ENCODE measurements around the gene PLEKHA7. TPM values are rescaled to one million over a fixed set of nuclear protein-coding genes. Genes with fewer than 3 reads are reported as not detected.

The PLEKHA7 gene
- total and polyA plus RNA-seq, 7 donors, result 0.74 to 2.6 (median 1.2) TPM

DNA sequence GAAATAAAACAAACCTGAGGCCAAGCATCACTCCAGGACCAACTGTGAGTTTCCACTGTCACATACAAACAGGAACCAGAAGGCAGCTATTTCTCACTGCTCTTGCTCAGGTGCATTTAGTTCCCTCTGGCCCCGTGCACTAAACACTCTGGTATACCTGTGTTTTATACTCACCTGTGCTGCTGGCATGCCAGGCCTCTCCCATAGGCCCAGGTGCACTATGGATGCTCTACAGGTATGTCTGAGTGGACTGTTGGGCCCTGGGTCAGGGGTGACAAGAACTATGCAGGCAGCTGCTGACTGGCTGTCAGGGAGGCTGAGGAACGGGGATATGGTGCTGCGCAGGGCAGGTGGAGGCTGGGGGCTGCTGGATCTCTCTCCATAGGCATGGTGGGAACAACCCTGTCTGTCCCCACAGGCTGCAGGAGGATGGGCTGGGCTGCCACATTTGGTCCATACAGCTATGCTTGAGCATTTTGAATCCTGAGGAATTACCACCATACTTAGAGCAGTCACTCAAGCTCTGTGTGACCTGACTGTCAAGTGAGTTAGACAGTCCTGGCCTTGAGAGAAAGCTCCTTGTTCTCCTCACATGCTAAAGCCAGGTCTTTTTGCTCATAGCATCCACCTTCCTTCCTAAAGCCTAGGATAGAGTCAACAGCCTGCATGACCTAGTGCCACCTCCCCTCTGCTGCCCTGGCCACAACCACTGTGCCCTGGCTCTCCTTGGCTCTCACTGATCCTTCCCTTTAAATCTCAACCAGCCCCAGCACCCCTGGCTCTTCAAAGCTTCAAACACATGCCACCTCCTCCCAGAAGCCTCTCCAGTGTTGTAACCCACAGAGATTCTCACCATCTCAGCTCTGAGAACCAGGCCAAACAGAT, 202.8 kb downstream of the PLEKHA7 start:
- intact Hi-C loops (cut with DNase I), result no loop called here
- Histone ChIP-seq H3K4me3 (no peak overlapping the region), H3K4me1 (peaks cover 6% of the 10 kb centered on the region), H3K27me3 (ENCODE audit: insufficient read depth in 3 of 3, low read length in 2 of 3) (no peaks in the 10 kb centered on the region), H3K36me3 (ENCODE audit: insufficient read depth in 1 of 2, low read depth in 1 of 2) (no peaks in the 10 kb centered on the region), H3K9me3 (no peaks in the 10 kb centered on the region), H3K27ac (no peak overlapping the region)
- no peak for DNase-seq
- TF ChIP-seq, protein P1, sequence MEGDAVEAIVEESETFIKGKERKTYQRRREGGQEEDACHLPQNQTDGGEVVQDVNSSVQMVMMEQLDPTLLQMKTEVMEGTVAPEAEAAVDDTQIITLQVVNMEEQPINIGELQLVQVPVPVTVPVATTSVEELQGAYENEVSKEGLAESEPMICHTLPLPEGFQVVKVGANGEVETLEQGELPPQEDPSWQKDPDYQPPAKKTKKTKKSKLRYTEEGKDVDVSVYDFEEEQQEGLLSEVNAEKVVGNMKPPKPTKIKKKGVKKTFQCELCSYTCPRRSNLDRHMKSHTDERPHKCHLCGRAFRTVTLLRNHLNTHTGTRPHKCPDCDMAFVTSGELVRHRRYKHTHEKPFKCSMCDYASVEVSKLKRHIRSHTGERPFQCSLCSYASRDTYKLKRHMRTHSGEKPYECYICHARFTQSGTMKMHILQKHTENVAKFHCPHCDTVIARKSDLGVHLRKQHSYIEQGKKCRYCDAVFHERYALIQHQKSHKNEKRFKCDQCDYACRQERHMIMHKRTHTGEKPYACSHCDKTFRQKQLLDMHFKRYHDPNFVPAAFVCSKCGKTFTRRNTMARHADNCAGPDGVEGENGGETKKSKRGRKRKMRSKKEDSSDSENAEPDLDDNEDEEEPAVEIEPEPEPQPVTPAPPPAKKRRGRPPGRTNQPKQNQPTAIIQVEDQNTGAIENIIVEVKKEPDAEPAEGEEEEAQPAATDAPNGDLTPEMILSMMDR (IDR thresholded peaks at IDR 0.05), result no peak
- 95 to 100% (median 97%) methylated on average over 3 of the region's 3 CpGs for WGBS, 3 donors
- ATAC-seq, result no peak

DNA sequence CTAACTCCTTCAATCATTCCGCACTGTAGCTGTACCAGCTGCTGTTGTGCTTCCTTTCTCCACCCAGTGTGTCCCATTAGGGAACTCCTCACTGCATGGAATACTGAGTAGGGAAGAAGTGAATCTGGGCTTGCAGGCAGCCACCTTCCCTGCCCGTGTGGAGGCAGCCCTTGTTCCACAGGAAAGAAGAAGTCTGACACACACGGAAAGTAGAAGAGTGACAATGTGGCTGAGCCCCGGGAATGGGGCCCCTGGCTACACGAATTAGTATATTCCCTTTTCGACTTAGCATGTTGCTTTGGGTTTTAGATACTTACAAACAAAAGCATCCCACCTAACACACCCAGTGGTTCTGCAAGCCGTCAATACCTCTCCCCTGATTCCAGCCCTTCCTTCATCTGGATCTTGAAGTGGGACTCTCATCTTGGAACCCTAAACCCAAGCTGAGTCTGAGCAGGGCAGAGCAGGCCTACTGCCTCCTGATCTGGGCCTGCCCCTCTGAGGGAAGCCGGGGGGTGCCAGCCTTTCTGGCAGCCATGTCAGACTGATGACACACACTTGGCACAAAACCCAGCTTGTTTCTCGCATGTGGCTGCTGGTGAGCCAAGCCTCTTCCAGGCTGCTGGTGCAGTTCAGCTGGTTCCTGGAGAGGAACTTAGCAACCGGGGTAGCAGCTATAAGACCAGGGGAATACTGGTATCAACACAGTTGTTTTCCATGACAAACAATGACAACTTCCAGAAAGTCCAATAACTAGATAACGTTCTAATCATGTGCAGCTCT, 204.1 kb downstream of the PLEKHA7 start:
- 52 to 57% (median 54%) methylated on average over 11 of the region's 11 CpGs for WGBS, 3 donors
- no peak overlapping the region for H3K27ac ChIP-seq
- intact Hi-C loops (cut with DNase I), result no loop called here

DNA sequence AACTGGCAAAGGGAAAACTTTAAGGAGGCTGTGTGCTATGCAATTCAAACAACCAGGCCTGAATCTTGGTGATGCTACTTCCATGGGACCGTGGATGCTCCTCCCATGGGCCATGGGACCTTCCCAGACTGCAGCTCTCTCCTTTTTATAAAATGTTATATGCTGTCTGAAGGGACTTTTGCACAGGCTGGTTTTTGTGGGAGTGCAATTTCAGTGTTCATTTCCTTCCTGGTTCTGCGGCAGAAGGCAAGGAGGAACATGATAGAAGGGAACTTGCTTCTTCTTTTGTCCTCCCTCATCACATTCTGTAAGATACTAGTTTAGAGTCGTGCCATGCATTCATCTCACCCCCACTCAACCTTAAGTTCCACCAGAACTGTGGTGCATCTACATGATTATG, 206.9 kb downstream of the PLEKHA7 start:
- no peak for ATAC-seq
- no peak for DNase-seq
- WGBS, 3 donors, result 56 to 65% (median 62%) methylated on average over 3 of the region's 3 CpGs
- no peak overlapping the region for H3K4me3 ChIP-seq
- no peaks in the 10 kb centered on the region for H3K27me3 ChIP-seq (ENCODE audit: insufficient read depth in 3 of 3, low read length in 2 of 3)
- TF ChIP-seq, protein P1 (IDR thresholded peaks at IDR 0.05), result no peak
- intact Hi-C loops (cut with DNase I), result no loop called here
- H3K27ac ChIP-seq, result no peak overlapping the region
- no peaks in the 10 kb centered on the region for H3K9me3 ChIP-seq
- H3K36me3 ChIP-seq (ENCODE audit: insufficient read depth in 1 of 2, low read depth in 1 of 2), result no peaks in the 10 kb centered on the region
- H3K4me1 ChIP-seq, result peaks cover 16% of the 10 kb centered on the region

More for the DNA sequence above, 204.1 kb downstream of the PLEKHA7 start:
- no peaks in the 10 kb centered on the region for H3K36me3 ChIP-seq (ENCODE audit: insufficient read depth in 1 of 2, low read depth in 1 of 2)
- ATAC-seq, result peak; percentile 44 to 63 (median 52)
- H3K4me1 ChIP-seq, result peaks cover 4% of the 10 kb centered on the region
- H3K27me3 ChIP-seq (ENCODE audit: insufficient read depth in 3 of 3, low read length in 2 of 3), result no peaks in the 10 kb centered on the region
- TF ChIP-seq, protein P1 (IDR thresholded peaks at IDR 0.05), result no peak
- DNase-seq, result peak in 1 of 2 donors; percentile 43
- no peak overlapping the region for H3K4me3 ChIP-seq
- H3K9me3 ChIP-seq, result no peaks in the 10 kb centered on the region

DNA sequence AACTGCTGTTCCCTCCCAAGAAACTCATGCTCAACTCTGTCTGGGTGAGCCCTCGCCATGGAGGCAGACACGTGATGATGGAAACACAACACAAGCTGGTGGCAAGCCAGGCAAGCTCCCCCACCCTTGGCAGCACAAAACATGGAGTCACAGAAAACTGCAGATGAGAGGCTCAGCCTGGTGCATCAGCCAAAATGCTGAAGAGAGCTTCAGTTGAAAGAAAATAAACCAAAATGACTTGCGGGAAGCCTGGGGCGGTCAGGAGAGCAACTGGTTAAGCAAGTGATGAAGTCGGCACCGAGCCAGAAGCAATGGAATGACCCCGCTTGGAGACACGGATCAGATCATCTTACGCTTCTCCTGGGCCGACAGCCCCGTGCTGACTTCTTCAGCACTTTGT, 207.4 kb downstream of the PLEKHA7 start:
- intact Hi-C loops (cut with DNase I), result no loop called here
- H3K27me3 ChIP-seq (ENCODE audit: insufficient read depth in 3 of 3, low read length in 2 of 3), result no peaks in the 10 kb centered on the region
- H3K4me3 ChIP-seq, result no peak overlapping the region
- H3K9me3 ChIP-seq, result no peaks in the 10 kb centered on the region
- TF ChIP-seq, protein P1 (IDR thresholded peaks at IDR 0.05), result no peak
- 23 to 26% (median 25%) methylated on average over 11 of the region's 11 CpGs for WGBS, 3 donors
- peak in 3 of 4 donors; percentile 51 to 56 (median 55) for ATAC-seq
- no peak overlapping the region for H3K27ac ChIP-seq
- H3K4me1 ChIP-seq, result peaks cover 16% of the 10 kb centered on the region
- peak in 1 of 2 donors; percentile 50 for DNase-seq
- no peaks in the 10 kb centered on the region for H3K36me3 ChIP-seq (ENCODE audit: insufficient read depth in 1 of 2, low read depth in 1 of 2)
